Caco-2 (cell line): Measurements from ENCODE around the gene IQCK. TPM values are rescaled to one million over a fixed set of nuclear protein-coding genes. Genes with fewer than 3 reads are reported as not detected.
A peak's percentile ranks its signal among the peaks of the same experiment; 100 is the strongest.

ENCODE experiments used
- BruUV-seq: library from RNA; stranded (reverse); fragments of 400-500 nt; replicated peaks from 2 replicates; lab custom pipeline; 2021; lab: Mats Ljungman, UMichigan
- CTCF ChIA-PET: fragments of 300-600 bp; sonication (Branson Sonifier 250); formaldehyde crosslinking; loops from one replicate; lab custom pipeline; 2022; ENCODE audit warnings: antibody characterized with exemption; lab: Charles Lee
- POLR2A ChIA-PET: fragments of 300-600 bp; sonication (Branson Sonifier 250); formaldehyde crosslinking; loops from one replicate; lab custom pipeline; 2022; ENCODE audit warnings: antibody characterized with exemption; lab: Charles Lee
- DNase-seq, 2 experiments: peaks; one replicate each; pipeline versions ENCODE4 v3.0.0 to v3.0.0-alpha.2; 2020 to 2022
- H3K27me3 ChIP-seq: replicated peaks from 2 replicates; pipeline ENCODE4 v1.6.0; 2011; ENCODE audit warnings: low read length; ENCODE audit not compliant: control insufficient read depth, insufficient read depth
- H3K36me3 ChIP-seq: 2 replicates; pipeline ENCODE4 v1.5.1; 2011; ENCODE audit warnings: low read length; ENCODE audit not compliant: control insufficient read depth, insufficient read depth
- H3K4me1 ChIP-seq: fragments of 250-450 bp; sonication (Bioruptor Pico); 2 replicates; pipeline ENCODE4 v1.5.1; 2020; ENCODE audit warnings: mild to moderate bottlenecking
- H3K4me3 ChIP-seq: 2 replicates; pipeline ENCODE4 v1.5.1; 2011; ENCODE audit warnings: low read depth, mild to moderate bottlenecking, control low read depth, low read length
- H3K9me3 ChIP-seq: fragments of 250-450 bp; sonication (Bioruptor Pico); 2 replicates; pipeline ENCODE4 v1.5.1; 2020; ENCODE audit warnings: mild to moderate bottlenecking, moderate library complexity
- H3K27ac Mint-ChIP-seq: one replicate; pipeline ENCODE4 v1.8.0; 2022; ENCODE audit warnings: mixed read lengths; ENCODE audit not compliant: unreplicated experiment
- H3K27me3 Mint-ChIP-seq: one replicate; pipeline ENCODE4 v1.8.0; 2022; ENCODE audit warnings: mixed read lengths; ENCODE audit not compliant: insufficient read depth, unreplicated experiment
- H3K36me3 Mint-ChIP-seq: one replicate; pipeline ENCODE4 v1.8.0; 2022; ENCODE audit warnings: mild to moderate bottlenecking, mixed read lengths; ENCODE audit not compliant: insufficient read depth, unreplicated experiment
- H3K4me1 Mint-ChIP-seq: one replicate; pipeline ENCODE4 v1.8.0; 2022; ENCODE audit warnings: low read depth, mixed read lengths; ENCODE audit not compliant: unreplicated experiment
- H3K4me3 Mint-ChIP-seq: one replicate; pipeline ENCODE4 v1.8.0; 2022; ENCODE audit warnings: mild to moderate bottlenecking, moderate library complexity, mixed read lengths; ENCODE audit not compliant: unreplicated experiment
- H3K9me3 Mint-ChIP-seq: one replicate; pipeline ENCODE4 v1.8.0; 2022; ENCODE audit warnings: mixed read lengths; ENCODE audit not compliant: unreplicated experiment
- CTCF ChIP-seq, 2 experiments: fragments of 200-600 bp in 1 of 2; IDR thresholded peaks; 1 replicate in 1 of 2; 2 replicates in 1 of 2; pipeline versions ENCODE4 v1.5.1 to v1.8.0; 2011 to 2022; ENCODE audit warnings: antibody characterized with exemption in 1 of 2, control low read depth in 1 of 2, inconsistent platforms in 1 of 2, low read depth in 1 of 2, low read length in 1 of 2, mild to moderate bottlenecking in 1 of 2, moderate library complexity in 1 of 2; ENCODE audit not compliant: insufficient read depth in 1 of 2, severe bottlenecking in 1 of 2, unreplicated experiment in 1 of 2
- intact Hi-C: fragments of 100-400 bp; cut with micrococcal nuclease; formaldehyde crosslinking; loops from one replicate; pipeline ENCODE4 v1.10.0; 2022; ENCODE audit not compliant: unreplicated experiment
- total RNA-seq: library from RNA; stranded (reverse); gene quantifications from 2 replicates; pipeline ENCODE4 v1.2.3, GENCODE V29; 2022

The IQCK gene
- total RNA-seq, 1 experiment from 2014 or later, result 2.0 TPM

GRCh38 chr16:19755268-19755667 is 37.2 kb downstream of the IQCK start:
- ChIA-PET POLR2A (no interaction called here), CTCF (no interaction called here)
- Mint-ChIP-seq H3K4me1 (peaks cover 7% of the 10 kb centered on the region), H3K27me3 (no peaks in the 10 kb centered on the region), H3K9me3 (no peaks in the 10 kb centered on the region), H3K4me3 (no peak overlapping the region), H3K36me3 (no peaks in the 10 kb centered on the region), H3K27ac (peak overlapping the region; percentile 68)
- Histone ChIP-seq H3K4me3 (no peak overlapping the region), H3K36me3 (no peaks in the 10 kb centered on the region), H3K9me3 (no peaks in the 10 kb centered on the region), H3K4me1 (peaks cover 37% of the 10 kb centered on the region), H3K27me3 (no peaks in the 10 kb centered on the region)
- BruUV-seq, result no TSS peak
- intact Hi-C loops, result loop anchor here (1.0 to 10.0 kb wide), 2 partner anchors 130 to 154 kb away; partner anchors contain the start of gene GPRC5B
- no peak for DNase-seq
- TF ChIP-seq CTCF (IDR thresholded peaks at IDR 0.05; ENCODE audit: insufficient read depth in 1 of 2, low read depth in 1 of 2, low read length in 1 of 2, severe bottlenecking in 1 of 2, unreplicated experiment in 1 of 2), result peak in 1 of 2 experiments; percentile 1

GRCh38 chr16:19757026-19757425 is 39.0 kb downstream of the IQCK start:
- no peaks in the 10 kb centered on the region for H3K9me3 ChIP-seq
- Mint-ChIP-seq H3K36me3 (no peaks in the 10 kb centered on the region), H3K9me3 (no peaks in the 10 kb centered on the region), H3K4me3 (no peak overlapping the region), H3K27ac (no peak overlapping the region), H3K4me1 (peaks cover 7% of the 10 kb centered on the region), H3K27me3 (no peaks in the 10 kb centered on the region)
- no peak overlapping the region for H3K4me3 ChIP-seq
- POLR2A ChIA-PET, result no interaction called here
- CTCF ChIA-PET, result no interaction called here
- intact Hi-C loops, result loop anchor here (10.0 kb wide), 1 partner anchor 128 kb away; the partner anchor contains the start of gene GPRC5B
- H3K4me1 ChIP-seq, result peaks cover 32% of the 10 kb centered on the region
- no peak for TF ChIP-seq CTCF (IDR thresholded peaks at IDR 0.05; ENCODE audit: insufficient read depth in 1 of 2, low read depth in 1 of 2, low read length in 1 of 2, severe bottlenecking in 1 of 2, unreplicated experiment in 1 of 2)
- H3K36me3 ChIP-seq, result no peaks in the 10 kb centered on the region
- no peak for DNase-seq
- no TSS peak for BruUV-seq
- no peaks in the 10 kb centered on the region for H3K27me3 ChIP-seq

GRCh38 chr16:19757762-19758595 is 39.9 kb downstream of the IQCK start:
- Histone ChIP-seq H3K4me1 (peaks cover 24% of the 10 kb centered on the region), H3K4me3 (no peak overlapping the region), H3K9me3 (no peaks in the 10 kb centered on the region), H3K36me3 (no peaks in the 10 kb centered on the region), H3K27me3 (no peaks in the 10 kb centered on the region)
- no TSS peak for BruUV-seq
- Mint-ChIP-seq H3K9me3 (no peaks in the 10 kb centered on the region), H3K4me3 (no peak overlapping the region), H3K27me3 (no peaks in the 10 kb centered on the region), H3K27ac (no peak overlapping the region), H3K36me3 (no peaks in the 10 kb centered on the region), H3K4me1 (peaks cover 7% of the 10 kb centered on the region)
- TF ChIP-seq CTCF (IDR thresholded peaks at IDR 0.05; ENCODE audit: insufficient read depth in 1 of 2, low read depth in 1 of 2, low read length in 1 of 2, severe bottlenecking in 1 of 2, unreplicated experiment in 1 of 2), result no peak
- CTCF ChIA-PET, result no interaction called here
- DNase-seq, result no peak
- intact Hi-C loops, result loop anchor here (10.0 kb wide), 1 partner anchor 127 kb away; the partner anchor contains the start of gene GPRC5B
- POLR2A ChIA-PET, result no interaction called here
